PFSK-1 (cell line): ENCODE results near the gene CHRD.

ENCODE experiments used
- FOXP2 ChIP-seq: optimal IDR thresholded peaks from 2 replicates; pipeline ENCODE3; 2011; ENCODE audit warnings: borderline replicate concordance, control low read depth, inconsistent platforms; ENCODE audit not compliant: insufficient read depth; ENCODE audit errors: extremely low read length, extremely low read depth
- POLR2AphosphoS5 ChIP-seq: IDR thresholded peaks from 2 replicates; pipeline ENCODE4 v1.6.1; 2012; ENCODE audit warnings: low read depth, mild to moderate bottlenecking, control low read depth, low read length, moderate library complexity
- SIN3A ChIP-seq: IDR thresholded peaks from 2 replicates; pipeline ENCODE4 v1.6.1; 2012; ENCODE audit warnings: mild to moderate bottlenecking, low read length, moderate library complexity, borderline replicate concordance; ENCODE audit not compliant: insufficient read depth
- TAF1 ChIP-seq: IDR thresholded peaks from 2 replicates; pipeline ENCODE4 v1.6.1; 2012; ENCODE audit warnings: low read length, control low read depth, borderline replicate concordance; ENCODE audit not compliant: insufficient read depth
- TF ChIP-seq, protein P1 (sequence below), 2 experiments: IDR thresholded peaks; 2 replicates each; pipeline versions ENCODE4 v1.6.1 to v1.8.0; 2011 to 2012; ENCODE audit warnings: low read depth in 2 of 2, low read length in 2 of 2, control low read depth in 1 of 2, inconsistent platforms in 1 of 2, mild to moderate bottlenecking in 1 of 2, moderate library complexity in 1 of 2; ENCODE audit not compliant: insufficient read depth in 1 of 2

CHRD gene

DNA sequence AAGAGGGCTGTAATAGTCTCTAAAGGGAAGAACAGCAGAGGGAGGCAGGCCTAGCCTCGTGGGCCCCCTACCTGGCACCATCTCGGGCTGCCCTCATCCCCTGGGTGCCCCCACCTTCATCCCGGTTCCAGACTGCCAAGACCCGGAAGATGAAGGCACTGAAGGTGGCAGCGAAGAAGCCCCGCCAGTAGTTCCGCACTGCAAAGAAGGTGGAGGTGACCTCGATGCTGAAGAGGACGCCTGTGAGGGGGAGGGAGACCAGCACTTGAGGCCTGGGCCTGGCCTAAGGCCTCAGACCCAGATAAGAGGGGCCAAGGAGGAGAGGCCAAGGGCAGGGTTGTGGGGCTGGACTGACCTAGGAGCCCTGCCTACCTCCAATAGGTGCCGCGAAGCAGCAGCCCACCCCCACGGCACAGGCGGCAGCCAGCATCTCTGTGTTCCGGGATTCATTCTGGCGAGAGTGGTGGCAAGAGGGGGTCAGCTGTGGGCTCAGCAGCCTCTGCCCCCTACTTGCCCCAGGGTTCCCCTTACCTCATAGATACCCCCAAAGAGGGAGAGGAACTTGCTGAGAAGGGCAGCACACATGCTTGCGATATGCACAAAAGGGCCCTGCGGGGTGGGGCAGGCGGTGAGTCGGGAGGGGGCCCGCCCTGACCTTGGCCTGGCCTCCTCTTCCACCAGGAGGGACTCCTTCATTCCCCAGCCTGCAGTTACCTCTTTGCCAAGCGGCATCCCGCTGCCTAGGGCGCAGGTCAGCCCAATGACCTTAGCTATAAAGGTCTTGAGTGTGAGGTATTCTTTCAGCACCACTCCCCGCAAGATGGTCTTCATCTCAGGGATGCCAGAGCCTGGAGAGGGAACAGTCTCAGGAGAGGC lies 22.4 kb upstream of the CHRD start:
- TF ChIP-seq POLR2AphosphoS5 (no peak), TAF1 (no peak), FOXP2 (no peak), SIN3A (no peak)
- TF ChIP-seq, protein P1, sequence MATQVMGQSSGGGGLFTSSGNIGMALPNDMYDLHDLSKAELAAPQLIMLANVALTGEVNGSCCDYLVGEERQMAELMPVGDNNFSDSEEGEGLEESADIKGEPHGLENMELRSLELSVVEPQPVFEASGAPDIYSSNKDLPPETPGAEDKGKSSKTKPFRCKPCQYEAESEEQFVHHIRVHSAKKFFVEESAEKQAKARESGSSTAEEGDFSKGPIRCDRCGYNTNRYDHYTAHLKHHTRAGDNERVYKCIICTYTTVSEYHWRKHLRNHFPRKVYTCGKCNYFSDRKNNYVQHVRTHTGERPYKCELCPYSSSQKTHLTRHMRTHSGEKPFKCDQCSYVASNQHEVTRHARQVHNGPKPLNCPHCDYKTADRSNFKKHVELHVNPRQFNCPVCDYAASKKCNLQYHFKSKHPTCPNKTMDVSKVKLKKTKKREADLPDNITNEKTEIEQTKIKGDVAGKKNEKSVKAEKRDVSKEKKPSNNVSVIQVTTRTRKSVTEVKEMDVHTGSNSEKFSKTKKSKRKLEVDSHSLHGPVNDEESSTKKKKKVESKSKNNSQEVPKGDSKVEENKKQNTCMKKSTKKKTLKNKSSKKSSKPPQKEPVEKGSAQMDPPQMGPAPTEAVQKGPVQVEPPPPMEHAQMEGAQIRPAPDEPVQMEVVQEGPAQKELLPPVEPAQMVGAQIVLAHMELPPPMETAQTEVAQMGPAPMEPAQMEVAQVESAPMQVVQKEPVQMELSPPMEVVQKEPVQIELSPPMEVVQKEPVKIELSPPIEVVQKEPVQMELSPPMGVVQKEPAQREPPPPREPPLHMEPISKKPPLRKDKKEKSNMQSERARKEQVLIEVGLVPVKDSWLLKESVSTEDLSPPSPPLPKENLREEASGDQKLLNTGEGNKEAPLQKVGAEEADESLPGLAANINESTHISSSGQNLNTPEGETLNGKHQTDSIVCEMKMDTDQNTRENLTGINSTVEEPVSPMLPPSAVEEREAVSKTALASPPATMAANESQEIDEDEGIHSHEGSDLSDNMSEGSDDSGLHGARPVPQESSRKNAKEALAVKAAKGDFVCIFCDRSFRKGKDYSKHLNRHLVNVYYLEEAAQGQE (IDR thresholded peaks at IDR 0.05; ENCODE audit: insufficient read depth in 1 of 2, low read depth in 2 of 2, low read length in 2 of 2): no peak

DNA sequence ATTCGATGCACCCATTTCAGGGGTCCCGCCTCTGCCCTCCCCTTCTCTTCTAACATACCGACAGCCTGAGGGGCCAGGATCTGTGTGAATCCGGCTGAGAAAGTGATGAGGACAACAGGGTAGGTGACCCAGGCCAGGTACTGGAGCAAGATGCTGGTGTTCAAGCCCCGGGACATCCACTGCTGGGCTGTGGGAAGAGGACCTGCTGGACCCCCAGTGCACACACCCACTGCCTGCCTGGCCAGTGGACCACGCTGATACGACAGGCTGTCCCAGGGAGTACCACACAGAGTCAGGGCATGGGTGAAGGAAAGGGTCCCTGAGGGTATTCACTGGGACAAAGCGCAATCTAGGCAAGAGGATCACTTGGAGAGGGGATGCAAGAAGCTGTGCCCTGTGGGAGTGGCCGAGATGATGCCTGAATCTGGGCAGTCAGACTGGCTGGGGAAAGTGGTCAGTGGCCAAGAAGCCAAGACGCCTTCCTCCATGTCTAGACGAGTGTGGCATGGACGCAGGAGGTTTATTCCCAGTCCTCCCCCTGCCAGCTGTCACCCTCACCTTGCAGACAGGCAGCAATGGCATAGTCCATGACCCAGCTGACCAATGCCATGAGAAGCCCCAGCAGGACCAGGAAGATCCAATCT lies 21.6 kb upstream of the CHRD start:
- TF ChIP-seq, protein P1 (IDR thresholded peaks at IDR 0.05; ENCODE audit: insufficient read depth in 1 of 2, low read depth in 2 of 2, low read length in 2 of 2): no peak
- no peak for TF ChIP-seq SIN3A

DNA sequence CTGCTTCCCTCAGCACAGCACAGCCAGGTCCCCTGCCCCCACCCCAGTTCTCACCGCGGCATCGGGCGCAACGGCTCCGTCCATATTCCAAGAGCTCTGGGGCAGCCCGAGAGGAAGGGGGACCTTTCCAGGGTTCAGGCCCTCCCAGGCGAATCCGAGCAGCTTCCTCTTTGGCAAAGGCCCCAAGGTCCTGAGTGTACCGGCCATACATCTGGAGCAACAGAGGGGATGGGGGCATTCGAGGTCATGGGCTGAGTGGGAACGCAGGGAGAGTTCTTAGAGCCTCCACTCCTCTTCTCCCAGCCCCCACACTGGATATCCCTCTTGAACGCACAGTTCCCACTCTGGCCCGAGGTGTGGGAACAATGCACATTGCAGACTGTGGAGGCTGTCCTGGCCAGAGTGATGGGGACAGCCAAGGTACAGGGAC lies 20.9 kb upstream of the CHRD start:
- TF ChIP-seq SIN3A (no peak), TAF1 (no peak), POLR2AphosphoS5 (no peak), FOXP2 (no peak)
- TF ChIP-seq, protein P1 (IDR thresholded peaks at IDR 0.05; ENCODE audit: insufficient read depth in 1 of 2, low read depth in 2 of 2, low read length in 2 of 2): no peak

DNA sequence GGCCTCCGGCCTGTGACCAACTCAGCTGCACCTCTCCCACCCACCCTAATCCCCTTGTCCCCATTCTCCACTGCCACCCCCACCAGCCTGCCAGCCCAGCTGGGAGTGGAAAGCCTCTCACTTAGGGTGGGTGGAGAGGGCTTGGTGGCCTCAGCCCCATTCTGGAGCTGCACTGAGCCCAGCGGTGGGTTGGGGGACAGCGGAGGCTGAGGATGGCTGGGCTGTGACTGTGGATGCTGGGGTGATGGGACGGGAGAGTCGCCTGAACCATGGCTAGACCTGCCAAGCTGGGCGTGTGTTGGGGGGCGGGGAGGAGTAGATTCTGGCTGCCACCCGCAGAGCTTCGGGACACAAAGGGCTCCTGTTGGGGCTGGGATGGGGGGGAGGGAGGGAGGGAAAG lies 20.2 kb upstream of the CHRD start:
- TF ChIP-seq POLR2AphosphoS5 (no peak), TAF1 (no peak), FOXP2 (no peak), SIN3A (no peak)
- TF ChIP-seq, protein P1 (IDR thresholded peaks at IDR 0.05; ENCODE audit: insufficient read depth in 1 of 2, low read depth in 2 of 2, low read length in 2 of 2): no peak
